GM10248 (cell line): ENCODE results near the gene UBE2E1.
"Not testable (repeated sequence)": the region's sequence is repeated elsewhere in the genome, so short reads cannot be mapped to it uniquely, and the experiment has no call there.

Experiments
- CTCF ChIA-PET: fragments of 300-600 bp; sonication (Branson Sonifier 250); formaldehyde crosslinking; extraction: SDS; loops from one replicate; lab custom pipeline; 2021; ENCODE audit warnings: antibody characterized with exemption; lab: Yijun Ruan, JAX
- POLR2A ChIA-PET: fragments of 350-650 bp; sonication (Branson Sonifier 250); formaldehyde crosslinking; extraction: SDS; loops from one replicate; lab custom pipeline; 2020; ENCODE audit warnings: antibody characterized with exemption; lab: Yijun Ruan, JAX
- DNase-seq: peaks from one replicate; pipeline ENCODE4 v3.0.0; 2012; ENCODE audit errors: extremely low spot score
- TF ChIP-seq, protein P1 (sequence below): IDR thresholded peaks from 2 replicates; pipeline ENCODE4 v1.5.1; 2012; ENCODE audit warnings: mild to moderate bottlenecking, low read depth; ENCODE audit errors: extremely low read depth, missing control alignments, control extremely low read depth

The UBE2E1 gene

GRCh38 chr3:23913873-23914743 lies 108.4 kb downstream of the UBE2E1 start:
- ChIA-PET CTCF (interaction anchor here (0.9 to 1.5 kb wide), 3 partner anchors 52 to 68 kb away, joined by 3 read pairs; no protein-coding TSS in a partner anchor), POLR2A (no interaction called here)
- TF ChIP-seq, protein P1, sequence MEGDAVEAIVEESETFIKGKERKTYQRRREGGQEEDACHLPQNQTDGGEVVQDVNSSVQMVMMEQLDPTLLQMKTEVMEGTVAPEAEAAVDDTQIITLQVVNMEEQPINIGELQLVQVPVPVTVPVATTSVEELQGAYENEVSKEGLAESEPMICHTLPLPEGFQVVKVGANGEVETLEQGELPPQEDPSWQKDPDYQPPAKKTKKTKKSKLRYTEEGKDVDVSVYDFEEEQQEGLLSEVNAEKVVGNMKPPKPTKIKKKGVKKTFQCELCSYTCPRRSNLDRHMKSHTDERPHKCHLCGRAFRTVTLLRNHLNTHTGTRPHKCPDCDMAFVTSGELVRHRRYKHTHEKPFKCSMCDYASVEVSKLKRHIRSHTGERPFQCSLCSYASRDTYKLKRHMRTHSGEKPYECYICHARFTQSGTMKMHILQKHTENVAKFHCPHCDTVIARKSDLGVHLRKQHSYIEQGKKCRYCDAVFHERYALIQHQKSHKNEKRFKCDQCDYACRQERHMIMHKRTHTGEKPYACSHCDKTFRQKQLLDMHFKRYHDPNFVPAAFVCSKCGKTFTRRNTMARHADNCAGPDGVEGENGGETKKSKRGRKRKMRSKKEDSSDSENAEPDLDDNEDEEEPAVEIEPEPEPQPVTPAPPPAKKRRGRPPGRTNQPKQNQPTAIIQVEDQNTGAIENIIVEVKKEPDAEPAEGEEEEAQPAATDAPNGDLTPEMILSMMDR: no peak
- peak; percentile 13 for DNase-seq

DNA sequence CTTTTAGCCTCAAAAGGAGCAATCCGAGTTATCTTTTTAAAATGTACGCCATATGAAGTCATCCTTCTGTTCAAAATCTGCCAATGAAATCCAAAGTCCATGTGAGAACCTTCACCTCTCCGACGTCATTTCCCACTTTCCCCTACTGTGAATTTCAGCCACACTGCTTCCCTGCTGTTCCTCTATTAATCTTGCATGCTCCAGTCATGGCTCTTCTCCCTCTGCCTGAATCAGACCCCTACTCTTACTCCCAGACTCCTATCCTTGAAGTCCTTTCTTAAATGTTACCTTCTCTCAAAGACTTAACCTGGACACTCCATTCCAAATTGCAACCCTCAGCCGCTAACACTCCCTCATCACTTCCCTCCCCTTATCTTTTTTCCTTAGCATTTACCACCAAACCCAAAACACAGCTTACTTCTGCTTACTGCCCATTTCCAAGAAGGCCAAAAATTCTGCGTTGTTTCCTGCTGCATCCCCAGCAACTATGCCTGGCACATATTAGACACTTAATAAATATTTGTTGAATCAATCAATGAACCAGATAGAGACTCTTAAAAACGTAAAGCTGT lies 109.9 kb downstream of the UBE2E1 start:
- TF ChIP-seq, protein P1: no peak
- no peak for DNase-seq
- ChIA-PET CTCF (interaction anchor here (1.3 kb wide), 1 partner anchor 81 kb away, joined by 3 read pairs; no protein-coding TSS in a partner anchor), POLR2A (no interaction called here)

GRCh38 chr3:23916152-23916885 lies 110.6 kb downstream of the UBE2E1 start:
- POLR2A ChIA-PET: interaction anchor here (0.6 to 1.6 kb wide), 26 partner anchors 9 to 753 kb away, joined by 3 to 11 read pairs (median 4); no protein-coding TSS in a partner anchor
- CTCF ChIA-PET: interaction anchor here (1.0 to 1.6 kb wide), 4 partner anchors 9 to 82 kb away, joined by 3 to 4 read pairs (median 4); no protein-coding TSS in a partner anchor
- DNase-seq: no peak
- TF ChIP-seq, protein P1: no peak

GRCh38 chr3:23916886-23917678 lies 111.3 kb downstream of the UBE2E1 start, which contains the start of the genes NKIRAS1 and RPL15:
Gene NKIRAS1, minus strand, starts transcription at chr3:23916990. Its CDS starts 6,086 bp downstream, at chr3:23910904.
Gene RPL15, plus strand, starts transcription at chr3:23917132. Its CDS starts 728 bp downstream, at chr3:23917860.
- peak; percentile 97 for DNase-seq
- ChIA-PET CTCF (interaction anchor here (0.7 to 1.6 kb wide), 5 partner anchors 10 to 29 kb away, joined by 3 to 4 read pairs (median 3); no protein-coding TSS in a partner anchor), POLR2A (interaction anchor here (0.6 to 1.6 kb wide), 28 partner anchors 9 to 754 kb away, joined by 3 to 11 read pairs (median 4); no protein-coding TSS in a partner anchor)
- TF ChIP-seq, protein P1: peak; percentile 20

GRCh38 chr3:23917679-23918303 lies 112.0 kb downstream of the UBE2E1 start:
- not testable (repeated sequence) for DNase-seq
- POLR2A ChIA-PET: interaction anchor here (0.5 to 1.6 kb wide), 9 partner anchors 10 to 110 kb away, joined by 3 to 11 read pairs (median 4); no protein-coding TSS in a partner anchor
- CTCF ChIA-PET: interaction anchor here (0.7 to 1.7 kb wide), 6 partner anchors 11 to 30 kb away, joined by 3 to 4 read pairs (median 4); no protein-coding TSS in a partner anchor

DNA sequence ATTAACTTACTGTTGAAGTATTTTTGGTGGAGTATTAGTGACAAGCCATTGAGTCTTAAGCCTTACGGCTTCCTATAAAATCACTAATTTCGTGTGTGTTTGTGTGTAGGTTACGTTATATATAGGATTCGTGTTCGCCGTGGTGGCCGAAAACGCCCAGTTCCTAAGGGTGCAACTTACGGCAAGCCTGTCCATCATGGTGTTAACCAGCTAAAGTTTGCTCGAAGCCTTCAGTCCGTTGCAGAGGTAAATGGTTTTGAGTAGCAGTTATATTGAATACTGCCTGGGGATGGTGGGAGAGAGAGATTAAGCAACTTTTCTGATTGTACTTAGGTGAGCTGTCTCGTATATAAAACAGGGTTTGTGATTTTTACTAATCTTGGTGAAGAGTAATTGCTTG lies 112.6 kb downstream of the UBE2E1 start:
- CTCF ChIA-PET: interaction anchor here (0.7 to 1.7 kb wide), 4 partner anchors 21 to 30 kb away, joined by 3 to 5 read pairs (median 4); no protein-coding TSS in a partner anchor
- not testable (repeated sequence) for DNase-seq
- POLR2A ChIA-PET: interaction anchor here (0.5 to 1.1 kb wide), 3 partner anchors 10 to 63 kb away, joined by 3 to 4 read pairs (median 3); no protein-coding TSS in a partner anchor
